HG02943 (cell line): ENCODE data around the gene TBCC.

Source experiments
- ATAC-seq: cut with Tn5 transposase; IDR thresholded peaks from one replicate; pipeline ENCODE4 v1.9.1; 2021; ENCODE audit warnings: mild to moderate bottlenecking, low read depth, moderate library complexity; ENCODE audit not compliant: unreplicated experiment

Gene TBCC

DNA sequence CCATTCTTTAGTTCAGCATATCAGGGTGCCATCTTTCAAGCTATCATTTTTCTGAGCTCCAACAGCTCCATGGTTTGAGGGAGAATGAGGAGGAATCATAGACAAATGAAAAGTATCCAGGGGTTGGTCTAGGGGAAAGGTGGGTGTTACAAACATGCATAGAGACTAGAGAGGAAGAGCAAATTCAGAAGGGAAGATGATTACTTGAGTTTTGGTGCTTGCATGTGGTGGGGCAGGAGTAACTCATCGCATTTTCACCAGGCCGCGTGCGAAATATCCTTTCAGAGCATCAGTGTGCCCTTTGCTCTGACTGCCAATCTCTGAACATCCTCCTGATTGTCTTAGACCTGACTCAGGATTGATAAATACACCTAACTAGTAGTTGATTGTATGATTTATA is 28.3 kb upstream of the TBCC start:
- no peak for ATAC-seq

DNA sequence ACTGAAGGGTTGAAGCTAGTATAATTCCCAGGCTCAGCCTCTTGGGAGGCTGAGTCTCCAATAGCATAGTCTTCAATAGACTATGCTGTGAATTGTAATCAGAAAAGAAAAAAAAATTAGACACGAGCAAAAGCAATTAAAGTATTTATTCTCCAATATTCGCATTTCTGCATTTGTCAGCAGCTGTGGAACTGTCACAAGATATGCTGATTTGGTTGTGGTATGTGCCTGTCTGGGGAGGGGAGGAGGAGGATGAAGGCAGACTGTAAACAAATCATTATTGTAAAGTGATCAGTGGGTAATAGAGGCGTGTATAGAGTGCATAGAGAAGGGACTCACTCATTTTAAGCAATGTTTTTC is 25.8 kb upstream of the TBCC start:
- ATAC-seq, result no peak

DNA sequence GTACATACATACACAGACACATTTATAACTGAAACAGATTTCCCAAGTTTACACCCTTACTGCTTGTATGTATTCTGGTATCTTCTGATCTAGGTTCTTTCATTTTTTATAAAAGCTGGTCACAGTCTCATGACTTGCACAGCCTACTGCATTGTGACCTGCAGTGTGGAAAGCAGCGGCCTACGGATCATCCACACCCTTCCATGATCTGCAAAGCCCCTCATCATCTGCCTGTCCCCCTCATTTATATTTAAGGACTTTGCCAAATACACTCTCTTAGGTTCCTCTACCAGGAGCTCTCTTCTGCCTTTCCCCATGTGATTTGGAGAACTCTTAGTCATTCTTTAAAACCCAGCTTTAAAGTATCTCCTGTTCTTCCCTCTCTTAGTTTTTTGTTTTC is 23.9 kb upstream of the TBCC start:
- ATAC-seq, result no peak

DNA sequence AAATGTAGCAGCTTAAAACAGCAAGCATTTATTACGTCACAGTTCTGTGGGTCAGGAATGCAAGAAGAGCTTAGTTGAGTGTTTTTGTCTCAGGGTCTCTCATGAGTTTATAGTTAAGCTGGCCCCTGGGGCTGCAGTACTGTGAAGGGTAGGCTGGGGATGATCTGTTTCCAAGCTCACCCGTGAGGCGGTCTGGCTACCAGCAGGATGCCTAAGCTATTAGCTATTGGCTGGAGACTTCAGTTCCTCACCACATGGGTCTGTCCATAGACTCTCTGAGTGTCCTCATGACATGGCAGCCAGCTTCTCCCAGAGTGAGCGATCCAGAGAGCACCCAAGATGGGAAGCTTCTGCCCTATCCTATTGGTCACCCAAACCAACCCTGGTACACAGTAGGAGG is 23.1 kb upstream of the TBCC start:
- ATAC-seq, result no peak

DNA sequence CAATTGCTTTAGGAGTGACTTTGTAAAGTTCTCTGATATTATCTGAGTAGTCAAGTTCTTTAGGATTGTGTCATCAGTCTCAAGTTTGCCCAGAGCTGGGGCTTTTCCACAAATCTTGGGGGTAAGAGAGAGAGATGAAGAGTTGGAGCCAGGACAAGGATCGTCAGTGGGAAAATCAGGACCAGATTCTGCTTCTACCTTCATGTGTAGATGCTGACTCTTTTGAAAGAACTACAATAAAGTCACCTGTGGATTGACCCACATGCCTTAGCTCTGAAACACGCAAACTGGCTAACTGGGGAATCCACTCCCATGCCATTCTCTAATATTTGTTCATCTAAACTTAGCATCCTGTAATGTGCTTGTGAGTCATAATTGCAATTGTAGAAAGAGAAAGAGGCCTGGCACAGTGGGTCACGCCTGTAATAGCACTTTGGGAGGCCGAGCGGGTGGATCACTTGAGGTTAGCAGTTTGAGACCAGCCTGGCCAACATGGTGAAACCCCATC is 20.3 kb upstream of the TBCC start:
- no peak for ATAC-seq

DNA sequence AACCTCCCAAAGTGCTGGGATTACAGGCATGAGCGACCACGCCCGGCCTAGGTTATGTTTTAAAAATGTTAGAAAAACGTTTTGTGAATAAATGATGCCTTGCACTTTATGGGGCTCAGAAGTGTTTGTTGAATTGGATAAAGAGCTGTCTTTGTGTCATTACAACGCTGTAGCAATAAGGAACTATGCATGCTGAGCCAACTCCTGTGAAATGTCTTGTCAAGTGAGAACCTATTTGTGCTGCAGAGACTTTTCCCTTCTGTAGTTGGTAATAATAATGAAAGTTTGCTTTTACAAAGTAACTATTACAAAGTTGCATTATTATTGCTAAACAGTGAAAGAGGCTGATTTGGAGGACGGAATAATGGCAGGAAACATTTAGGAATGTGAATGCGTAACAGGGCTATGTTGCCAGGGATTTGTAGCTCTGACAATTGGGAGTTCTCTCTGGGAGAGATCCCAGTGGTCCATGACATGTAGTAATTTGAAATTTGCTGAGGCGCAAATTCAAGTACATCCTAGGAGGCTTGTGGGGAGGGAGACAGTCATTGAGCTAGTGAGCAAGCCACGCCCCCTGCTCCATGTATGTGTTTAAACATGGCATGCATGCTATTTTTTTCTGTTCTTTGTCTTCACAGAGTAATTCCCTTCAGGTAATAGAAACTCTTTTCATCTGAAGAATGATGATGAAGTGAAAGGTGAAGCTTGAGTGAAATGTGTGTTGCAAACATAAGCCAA is 19.2 kb upstream of the TBCC start:
- ATAC-seq, result no peak

DNA sequence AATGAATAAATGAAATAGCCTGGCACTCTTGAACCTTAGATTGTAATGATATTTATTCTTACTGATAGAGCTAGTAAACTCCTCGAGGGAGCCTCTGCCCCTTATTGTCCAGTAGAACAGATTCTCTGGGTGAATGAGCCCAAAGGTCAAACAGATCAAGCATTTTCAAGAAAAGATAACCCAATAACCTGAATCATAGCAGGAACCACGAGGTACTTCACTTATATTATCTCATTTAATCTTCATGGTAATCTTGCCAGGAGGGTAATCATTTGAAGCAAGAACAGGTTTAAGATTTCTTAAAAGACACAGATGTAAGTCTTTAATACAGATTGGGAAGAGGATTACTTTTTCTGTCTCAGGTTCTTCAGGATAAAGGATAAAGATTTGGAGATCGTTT is 17.0 kb upstream of the TBCC start:
- no peak for ATAC-seq

DNA sequence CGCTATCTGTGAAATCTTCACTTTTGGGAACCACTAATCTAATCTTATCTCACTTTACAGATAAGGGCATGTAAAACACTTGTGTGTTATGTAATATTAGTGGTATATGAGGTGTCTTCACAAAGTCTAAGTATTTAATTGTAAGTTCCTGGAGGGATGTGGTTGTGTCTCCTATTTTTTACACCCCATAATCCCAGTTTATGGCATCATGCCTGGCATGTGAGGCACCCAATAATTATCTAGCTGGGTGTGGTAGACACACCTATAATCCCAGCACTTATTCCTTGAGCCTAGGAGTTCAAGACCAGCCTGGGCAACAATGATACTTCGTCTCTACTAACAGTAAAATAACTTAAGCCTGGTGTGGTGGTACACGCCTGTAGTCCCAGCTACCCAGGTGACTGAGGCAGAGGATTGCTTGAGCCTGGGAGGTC is 16.5 kb upstream of the TBCC start:
- ATAC-seq, result no peak

DNA sequence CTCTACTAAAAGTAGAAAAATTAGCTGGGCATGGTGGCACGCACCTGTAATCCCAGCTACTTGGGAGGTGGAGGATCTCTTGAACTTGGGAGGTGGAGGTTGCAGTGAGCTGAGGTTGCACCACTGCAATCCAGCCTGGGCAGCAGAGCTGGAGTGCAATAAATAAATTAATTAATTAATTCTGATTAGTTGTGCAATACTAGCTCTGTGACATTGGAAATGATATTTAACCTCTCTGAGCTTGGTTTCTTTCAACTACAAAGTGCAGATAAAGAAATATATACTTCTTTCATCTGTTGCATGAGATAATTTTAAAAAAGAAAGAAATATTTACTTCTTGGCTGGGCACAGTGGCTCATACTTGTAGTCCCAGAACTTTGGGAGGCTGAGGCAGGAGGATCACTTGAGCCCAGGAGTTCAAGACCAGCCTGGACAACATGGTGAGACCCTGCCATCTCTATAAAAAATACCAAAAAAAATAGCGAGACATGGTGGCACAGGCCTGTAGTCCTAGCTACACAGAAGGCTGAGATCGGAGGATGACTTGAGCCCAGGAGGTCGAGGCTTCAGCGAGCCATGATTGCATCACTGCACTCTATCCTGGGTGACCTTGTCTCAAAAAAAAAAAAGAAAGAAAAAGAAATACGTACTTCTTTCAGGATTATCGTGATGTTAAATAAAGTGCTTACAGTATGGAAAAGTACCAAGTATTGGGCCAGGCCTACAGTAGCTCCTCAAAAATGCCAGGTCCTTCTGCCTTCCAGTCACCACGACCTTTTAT is 15.6 kb upstream of the TBCC start:
- no peak for ATAC-seq

DNA sequence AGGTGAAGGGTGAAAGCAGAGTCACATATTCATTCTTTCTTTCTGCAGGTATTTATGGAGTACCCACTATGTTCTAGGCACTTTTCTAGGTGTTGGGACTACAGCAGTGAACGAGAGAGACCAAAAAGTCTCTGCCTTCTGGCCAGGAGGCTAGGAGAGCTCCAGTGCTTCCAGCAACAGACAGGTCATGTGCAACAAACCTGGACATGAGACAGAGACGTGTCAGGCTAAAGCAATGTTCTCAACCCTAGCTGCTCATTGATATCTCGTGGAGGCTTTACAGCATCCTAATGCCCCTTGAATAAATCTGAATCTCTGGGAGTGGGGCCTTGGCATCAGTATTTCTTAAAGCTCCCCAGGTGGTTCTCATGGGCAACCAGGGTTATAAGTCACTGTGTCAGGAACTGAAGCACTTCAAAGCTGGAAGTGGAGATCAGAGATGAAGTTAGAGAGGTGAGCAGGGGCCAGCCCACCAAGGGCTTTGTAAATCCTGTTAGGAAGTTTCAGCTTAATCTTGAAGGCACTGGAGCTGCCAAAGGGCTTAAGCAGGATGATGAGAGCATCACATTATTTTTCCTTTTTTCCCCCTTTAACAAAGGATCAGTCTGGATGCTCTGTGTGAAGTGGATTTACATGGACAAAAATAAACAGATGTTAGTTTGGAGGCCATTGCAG is 13.0 kb upstream of the TBCC start:
- no peak for ATAC-seq

DNA sequence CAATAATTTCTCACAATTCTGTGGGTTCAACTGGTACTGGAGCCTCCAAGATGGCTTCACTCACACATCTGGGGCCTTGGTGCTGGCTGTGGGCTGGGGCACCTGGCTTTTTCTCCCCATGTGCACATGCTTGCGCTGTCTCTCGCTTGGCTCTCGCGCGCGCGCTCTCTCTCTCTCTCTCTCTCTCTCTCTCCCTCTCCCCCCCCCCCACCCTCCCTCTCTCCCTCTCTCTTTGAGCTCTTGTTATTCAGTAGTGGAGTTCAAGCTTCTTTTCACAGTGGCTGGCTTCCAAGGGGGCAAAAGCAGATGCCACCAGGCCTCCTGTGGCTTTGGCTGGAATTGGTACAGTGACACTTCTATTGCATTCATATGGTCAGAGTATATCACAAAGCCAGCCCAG is 10.8 kb upstream of the TBCC start:
- ATAC-seq, result no peak

DNA sequence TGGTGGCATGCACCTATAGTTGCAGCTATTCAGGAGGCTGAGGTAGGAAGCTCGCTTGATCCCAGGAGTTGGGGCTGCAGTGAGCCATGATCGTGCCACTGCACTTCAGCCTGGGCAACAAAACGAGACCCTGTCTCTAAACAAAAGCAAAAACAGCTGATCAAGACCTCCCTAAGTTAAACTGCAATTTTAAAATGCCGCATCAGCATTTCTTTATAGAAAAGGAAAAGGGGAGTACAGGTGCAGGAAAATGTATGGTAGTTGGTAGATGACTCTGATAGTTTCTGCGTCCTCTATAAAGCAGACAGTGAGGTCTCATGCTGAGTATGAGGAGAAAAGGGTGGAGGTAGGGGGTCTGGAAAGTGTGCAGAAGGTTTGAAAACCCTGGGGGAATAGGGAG is 8.9 kb upstream of the TBCC start:
- ATAC-seq, result no peak

DNA sequence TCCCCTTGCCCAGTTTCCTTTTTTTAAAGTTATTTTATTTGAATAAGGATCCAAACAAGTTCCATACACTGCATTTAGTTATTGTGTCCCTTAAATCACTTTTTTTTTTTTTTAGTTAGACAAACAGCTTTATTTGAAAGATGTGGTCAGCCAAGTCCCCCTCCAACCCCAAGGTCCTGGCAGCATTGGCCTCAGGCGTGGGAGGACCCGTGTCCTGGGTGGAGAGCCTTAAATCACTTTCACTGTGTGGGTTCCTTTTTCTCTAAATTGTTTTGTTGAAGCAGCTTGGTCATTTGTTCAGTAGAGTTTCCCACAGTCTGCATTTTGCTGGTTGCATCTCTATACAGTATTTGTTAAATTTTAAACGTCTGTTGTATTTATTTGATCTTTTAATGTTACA is 5.2 kb upstream of the TBCC start:
- ATAC-seq, result no peak

DNA sequence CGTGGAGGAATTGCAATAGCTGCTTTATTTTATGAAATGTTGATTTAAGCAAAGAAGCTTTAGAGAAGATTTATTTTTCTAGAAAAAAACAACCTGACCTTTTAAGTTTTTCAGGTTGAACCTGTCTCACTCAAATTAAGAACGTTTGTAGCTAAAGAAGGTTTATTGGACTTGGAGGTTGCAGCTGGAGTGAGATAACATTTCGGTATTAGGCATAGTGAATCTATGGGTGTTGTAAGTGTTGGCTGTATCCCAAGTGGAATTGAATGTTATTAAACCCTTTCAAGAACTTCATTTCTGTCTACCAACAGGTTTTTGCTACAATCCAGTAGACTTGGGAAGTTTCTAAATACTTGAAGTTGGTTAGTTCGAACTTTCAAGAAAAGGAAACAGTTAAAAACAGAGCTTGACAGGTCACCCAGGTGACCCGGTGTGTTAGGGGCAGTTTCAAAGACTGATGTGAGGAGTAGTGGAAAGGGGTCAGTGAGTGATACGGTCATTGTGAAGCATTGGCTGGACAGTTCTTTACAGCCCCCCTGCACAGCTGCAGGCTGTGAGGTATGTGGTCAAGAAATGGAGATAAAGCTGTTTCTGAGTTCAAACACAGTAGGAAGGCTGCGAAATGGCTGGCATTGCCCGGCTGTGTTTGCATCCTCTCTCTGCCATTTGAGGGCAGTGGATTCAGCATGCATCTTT is 2.4 kb upstream of the TBCC start:
- ATAC-seq, result no peak

DNA sequence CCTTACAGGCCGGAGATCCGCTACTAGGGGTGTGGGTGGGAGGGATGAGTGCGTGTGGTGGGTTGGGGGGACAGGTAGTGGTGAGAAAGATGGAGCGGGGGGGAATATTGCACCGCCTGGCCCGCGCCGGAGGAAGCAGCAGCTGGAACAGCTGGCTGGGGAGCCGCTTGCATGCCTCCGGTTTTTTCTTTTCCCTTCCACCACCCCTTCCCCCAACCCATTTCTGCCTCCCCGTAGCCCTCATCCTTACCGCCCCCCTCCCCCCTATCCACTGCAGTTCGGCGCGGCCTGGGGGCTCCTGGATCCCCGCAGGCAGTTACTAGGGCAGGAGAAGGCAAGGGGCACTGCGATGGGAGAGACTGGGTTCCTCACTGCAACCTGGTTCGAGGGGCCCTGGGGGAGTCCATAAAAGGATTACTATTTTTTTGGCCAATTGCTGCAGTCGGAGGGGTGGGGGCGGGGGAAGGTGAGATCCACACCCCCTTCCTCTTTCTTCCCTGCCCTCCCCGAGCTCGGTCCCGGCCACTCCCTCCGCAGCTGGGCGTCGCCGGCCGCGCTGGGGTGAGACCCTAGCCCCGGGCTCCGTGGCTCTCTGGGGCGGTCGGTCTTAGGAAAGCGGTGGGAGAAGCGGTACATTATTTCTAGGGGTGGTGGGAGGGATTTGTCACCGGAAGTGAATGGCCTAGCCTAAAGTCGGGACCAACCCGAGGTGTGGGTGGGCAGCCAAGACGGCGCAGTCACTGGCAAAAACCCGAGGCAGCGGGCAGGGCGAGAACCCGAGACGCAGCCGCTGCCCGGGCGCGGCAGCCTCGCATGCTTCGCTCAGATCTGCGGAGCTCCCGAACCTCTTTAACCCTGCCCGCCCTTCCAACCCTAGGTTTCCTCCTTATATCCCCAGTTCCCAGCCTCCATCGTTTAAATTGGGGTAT is 824 bp upstream of the TBCC start:
- ATAC-seq, result peak; percentile 48

DNA sequence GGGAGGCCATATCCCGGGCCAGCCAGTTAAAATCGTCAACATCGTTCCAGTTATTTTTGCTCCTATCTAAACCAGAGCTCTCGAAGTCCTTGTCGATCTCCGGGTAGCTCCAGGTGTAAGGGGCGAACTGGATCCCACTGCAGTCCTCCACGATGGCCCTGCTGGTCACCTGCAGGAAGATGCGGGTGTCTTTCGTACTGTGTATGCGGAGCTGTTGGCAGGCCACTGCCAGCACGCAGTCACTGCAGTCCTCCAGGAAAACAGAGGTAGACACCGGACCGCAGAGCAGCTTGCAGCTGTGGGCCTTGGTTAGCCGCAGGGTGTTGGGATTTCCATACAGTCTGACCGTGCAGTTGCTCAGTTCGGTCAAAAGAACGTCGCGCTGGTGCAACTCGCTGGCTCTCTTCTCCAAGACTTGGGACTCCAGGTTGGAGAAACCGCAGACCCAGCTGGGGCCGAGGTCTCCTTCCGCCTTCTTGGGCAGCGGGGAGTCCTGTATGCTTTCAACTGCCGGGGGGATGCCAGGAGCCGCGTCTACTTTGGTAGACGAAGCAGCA is 742 bp downstream of the TBCC start:
- ATAC-seq, result no peak

DNA sequence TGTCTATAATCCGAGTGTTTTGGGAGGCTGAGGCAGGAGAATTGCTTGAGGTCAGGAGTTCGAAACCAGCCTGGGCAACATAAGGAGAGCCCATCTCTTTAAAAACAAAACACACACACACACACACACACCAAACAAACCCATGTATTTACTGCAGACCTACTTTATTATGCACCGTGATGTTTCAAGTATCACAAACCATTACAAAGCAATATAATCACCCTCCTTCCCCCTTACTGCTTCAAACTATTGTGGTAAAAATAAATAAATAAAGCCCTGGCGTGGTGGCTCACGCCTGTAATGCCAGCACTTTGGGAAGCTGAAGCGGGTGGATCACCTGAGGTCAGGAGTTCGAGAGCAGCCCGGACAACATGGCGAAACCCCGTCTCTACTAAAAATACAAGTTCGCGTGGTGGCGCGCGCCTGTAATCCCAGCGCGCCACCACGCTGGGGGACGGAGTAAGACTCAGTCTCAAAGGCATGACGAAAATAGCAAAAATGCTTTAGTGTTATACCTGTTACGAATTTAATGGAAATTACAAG is 1.5 kb downstream of the TBCC start:
- ATAC-seq, result no peak

DNA sequence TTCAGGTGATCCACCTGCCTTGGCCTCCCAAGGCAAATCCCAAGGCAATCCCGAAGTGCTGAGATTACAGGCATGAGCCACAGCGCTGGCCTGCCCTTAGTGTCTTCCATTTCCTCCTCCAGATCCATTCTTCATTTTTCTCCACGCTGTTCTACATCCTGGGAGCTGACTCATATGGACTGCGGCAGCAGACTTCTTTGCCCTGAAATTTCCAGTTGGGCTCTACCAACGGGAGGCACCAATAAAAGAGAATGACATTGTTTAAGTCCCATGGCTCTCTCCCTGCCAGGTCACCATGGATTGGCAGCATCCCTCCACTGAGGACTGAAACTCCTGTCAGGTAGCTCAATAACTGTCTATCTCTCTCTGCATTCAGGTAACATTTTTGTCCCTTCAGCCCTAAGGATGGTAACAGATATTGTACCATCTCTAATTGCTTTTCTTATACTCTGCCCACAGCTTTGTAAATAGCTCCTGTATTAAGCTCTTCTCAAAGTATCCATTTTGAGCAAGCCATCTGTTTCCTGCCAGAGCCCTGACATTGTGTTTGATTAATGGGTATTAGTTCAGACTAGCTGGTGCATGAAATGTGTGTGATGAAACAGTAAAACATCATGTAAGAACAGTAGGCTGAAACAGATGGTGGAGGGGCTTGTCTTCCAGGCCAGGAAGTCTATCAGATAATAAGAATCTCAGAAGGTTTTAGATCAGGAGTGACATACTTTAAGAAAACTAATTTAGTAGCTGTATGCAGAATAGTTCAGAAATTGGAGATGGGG is 3.6 kb downstream of the TBCC start:
- no peak for ATAC-seq

DNA sequence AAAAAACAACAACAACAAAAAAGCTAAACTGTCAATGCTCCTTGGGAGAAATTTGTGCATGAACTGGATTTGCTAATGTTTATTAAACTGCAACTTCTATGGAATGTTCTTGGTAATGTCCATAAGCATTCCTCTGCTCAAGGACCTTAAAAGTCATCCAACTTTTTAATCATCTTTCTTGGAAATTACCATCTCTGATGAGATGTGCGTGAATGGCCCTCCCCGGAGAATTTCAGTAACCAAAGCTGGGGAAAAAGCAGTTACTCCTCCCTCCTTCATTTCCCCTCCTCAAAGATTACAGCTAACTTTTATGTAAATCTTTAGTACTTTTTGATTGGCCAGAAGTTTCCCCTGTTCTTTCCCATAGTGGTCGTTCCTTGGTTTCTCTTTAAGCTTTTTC is 5.2 kb downstream of the TBCC start:
- no peak for ATAC-seq
